HepG2 (cell line): ENCODE data around the gene EZH1. TPM values are rescaled to one million over a fixed set of nuclear protein-coding genes. Genes with fewer than 3 reads are reported as not detected.

Source experiments
- ADNP ChIP-seq: sonication (generic); formaldehyde crosslinking; IDR thresholded peaks from 2 replicates; pipeline ENCODE4 v1.4.0; 2020; ENCODE audit warnings: missing genetic modification reagents
- ATF4 ChIP-seq, 2 experiments: fragments of 450-650 bp in 1 of 2; sonication (generic) in 1 of 2; formaldehyde crosslinking; IDR thresholded peaks; 2 replicates each; pipeline versions ENCODE4 v1.5.0 to v1.8.0; 2020 to 2022; ENCODE audit warnings: mild to moderate bottlenecking in 1 of 2, missing genetic modification reagents in 1 of 2
- CREM ChIP-seq, 2 experiments: sonication (generic) in 1 of 2; formaldehyde crosslinking in 1 of 2; IDR thresholded peaks; 2 replicates each; pipeline versions ENCODE4 v1.4.0 to v1.6.1; 2016 to 2020; ENCODE audit warnings: antibody characterized with exemption in 1 of 2, mild to moderate bottlenecking in 1 of 2, missing genetic modification reagents in 1 of 2
- ELF3 ChIP-seq: IDR thresholded peaks from 2 replicates; pipeline ENCODE4 v1.6.1; 2016; ENCODE audit warnings: missing genetic modification reagents, missing compliant biosample characterization
- GMEB1 ChIP-seq: sonication (generic); formaldehyde crosslinking; IDR thresholded peaks from 2 replicates; pipeline ENCODE4 v1.5.1; 2020; ENCODE audit warnings: missing genetic modification reagents, mild to moderate bottlenecking, borderline replicate concordance
- GZF1 ChIP-seq: sonication (generic); formaldehyde crosslinking; IDR thresholded peaks from 2 replicates; pipeline ENCODE4 v1.5.1; 2020; ENCODE audit warnings: mild to moderate bottlenecking, missing genetic modification reagents
- HMGXB4 ChIP-seq, 2 experiments: sonication (generic) in 1 of 2; formaldehyde crosslinking in 1 of 2; IDR thresholded peaks; 2 replicates each; pipeline versions ENCODE4 v1.4.0 to v1.6.1; 2018 to 2020; ENCODE audit warnings: missing genetic modification reagents in 2 of 2, borderline replicate concordance in 1 of 2, low read depth in 1 of 2, mild to moderate bottlenecking in 1 of 2, missing biosample characterization in 1 of 2
- IRX3 ChIP-seq: sonication (generic); formaldehyde crosslinking; IDR thresholded peaks from 2 replicates; pipeline ENCODE4 v1.8.1; 2023; ENCODE audit warnings: mild to moderate bottlenecking, low read depth, missing genetic modification reagents, borderline replicate concordance
- MBNL3 ChIP-seq: fragments of 250-450 bp; sonication (Bioruptor Pico); conservative IDR thresholded peaks from 2 replicates; pipeline ENCODE4 v1.8.0; 2022; ENCODE audit warnings: mild to moderate bottlenecking, inconsistent platforms
- MTA3 ChIP-seq: sonication (generic); formaldehyde crosslinking; IDR thresholded peaks from 2 replicates; pipeline ENCODE4 v1.4.0; 2020; ENCODE audit warnings: missing genetic modification reagents
- NFYC ChIP-seq: IDR thresholded peaks from 2 replicates; pipeline ENCODE4 v1.6.1; 2016; ENCODE audit warnings: missing genetic modification reagents, missing compliant biosample characterization
- RARG ChIP-seq: sonication (generic); formaldehyde crosslinking; IDR thresholded peaks from 2 replicates; pipeline ENCODE4 v1.4.0; 2020; ENCODE audit warnings: low read depth, mild to moderate bottlenecking, missing genetic modification reagents
- RELA ChIP-seq: sonication (generic); formaldehyde crosslinking; IDR thresholded peaks from 2 replicates; pipeline ENCODE4 v1.4.0; 2020; ENCODE audit warnings: missing genetic modification reagents
- SP140L ChIP-seq: sonication (generic); formaldehyde crosslinking; IDR thresholded peaks from 2 replicates; pipeline ENCODE4 v1.4.0; 2020; ENCODE audit warnings: missing genetic modification reagents, borderline replicate concordance
- SRF ChIP-seq: IDR thresholded peaks from 2 replicates; pipeline ENCODE4 v1.6.1; 2011; ENCODE audit warnings: mild to moderate bottlenecking, low read depth, low read length, moderate library complexity
- SRSF9 ChIP-seq: fragments of 200-400 bp; formaldehyde crosslinking; IDR thresholded peaks from 2 replicates; pipeline ENCODE4 v1.6.1; 2018; ENCODE audit warnings: borderline replicate concordance, mild to moderate bottlenecking, low read depth, low read length; ENCODE audit not compliant: insufficient read depth, poor library complexity, severe bottlenecking
- STAG1 ChIP-seq: sonication (generic); formaldehyde crosslinking; IDR thresholded peaks from 2 replicates; pipeline ENCODE4 v1.4.0; 2020; ENCODE audit warnings: missing genetic modification reagents
- TCF7L2 ChIP-seq: IDR thresholded peaks from 2 replicates; pipeline ENCODE4 v1.6.1; 2011; ENCODE audit warnings: mild to moderate bottlenecking, low read depth, low read length, moderate library complexity
- TRIM24 ChIP-seq: sonication (generic); formaldehyde crosslinking; IDR thresholded peaks from 2 replicates; pipeline ENCODE4 v1.8.0; 2022; ENCODE audit warnings: mild to moderate bottlenecking, missing genetic modification reagents
- ZNF205 ChIP-seq: IDR thresholded peaks from 2 replicates; pipeline ENCODE4 v1.6.1; 2018; ENCODE audit warnings: missing biosample characterization, missing genetic modification reagents
- ZNF350 ChIP-seq: sonication (generic); formaldehyde crosslinking; IDR thresholded peaks from 2 replicates; pipeline ENCODE4 v1.4.0; 2020; ENCODE audit warnings: mild to moderate bottlenecking, low read depth, missing genetic modification reagents, borderline replicate concordance
- ZNF550 ChIP-seq: sonication (generic); formaldehyde crosslinking; IDR thresholded peaks from 2 replicates; pipeline ENCODE4 v1.4.0; 2020; ENCODE audit warnings: mild to moderate bottlenecking, missing genetic modification reagents, borderline replicate concordance
- ZNF678 ChIP-seq: sonication (generic); formaldehyde crosslinking; IDR thresholded peaks from 2 replicates; pipeline ENCODE4 v1.4.0; 2020; ENCODE audit warnings: mild to moderate bottlenecking, missing genetic modification reagents
- ZNF703 ChIP-seq: sonication (generic); formaldehyde crosslinking; IDR thresholded peaks from 2 replicates; pipeline ENCODE4 v1.5.1; 2020; ENCODE audit warnings: missing genetic modification reagents, mild to moderate bottlenecking, moderate library complexity, borderline replicate concordance
- ZNF709 ChIP-seq: sonication (generic); formaldehyde crosslinking; IDR thresholded peaks from 2 replicates; pipeline ENCODE4 v1.5.0; 2020; ENCODE audit warnings: mild to moderate bottlenecking, missing genetic modification reagents
- ZNF740 ChIP-seq: sonication (generic); formaldehyde crosslinking; IDR thresholded peaks from 2 replicates; pipeline ENCODE4 v1.4.0; 2020; ENCODE audit warnings: missing genetic modification reagents
- ZNF749 ChIP-seq: sonication (generic); formaldehyde crosslinking; IDR thresholded peaks from 2 replicates; pipeline ENCODE4 v1.8.0; 2022; ENCODE audit warnings: mild to moderate bottlenecking, missing genetic modification reagents, moderate library complexity, borderline replicate concordance
- ZNF841 ChIP-seq: sonication (generic); formaldehyde crosslinking; IDR thresholded peaks from 2 replicates; pipeline ENCODE4 v1.8.1; 2023; ENCODE audit warnings: missing genetic modification reagents, borderline replicate concordance
- polyA plus RNA-seq, 8 experiments: library from polyadenylated mRNA; depleted of rRNA in 3 of 8; stranded (reverse) in 7 of 8; unstranded in 1 of 8; fragments of >200 nt; fragmentation: Illumina TruSeq in 4 of 8; extraction: Trizol in 4 of 8; gene quantifications; 2 replicates each; pipeline versions ENCODE4 v1.2.1 to v1.2.3, GENCODE V29; 2011 to 2016; ENCODE audit warnings: low read depth in 4 of 8, missing spikeins in 1 of 8, mixed read lengths in 1 of 8; ENCODE audit not compliant: insufficient read depth in 1 of 8
- total RNA-seq, 5 experiments: library from RNA; depleted of rRNA; stranded (reverse); fragments of >200 nt; fragmentation: Illumina TruSeq; extraction: Trizol; gene quantifications; 2 replicates each; pipeline ENCODE4 v1.2.3, GENCODE V29; 2016; ENCODE audit warnings: low read depth in 1 of 5

Gene EZH1
- total and polyA plus RNA-seq, 2 of the 13 experiments (the other 11 are each of a cell fraction or from before 2014, with no cell fraction given): 11.6 to 24.0 TPM

GRCh38 chr17:42791948-42792347 lies 47.1 kb upstream of the EZH1 start (continued):
- TF ChIP-seq ZNF841 (CRISPR knock-in tag) (no peak), ZNF678 (CRISPR knock-in tag) (no peak), TCF7L2 (no peak), ZNF350 (CRISPR knock-in tag) (no peak), STAG1 (CRISPR knock-in tag) (no peak), ADNP (CRISPR knock-in tag) (no peak), MTA3 (CRISPR knock-in tag) (no peak), TRIM24 (CRISPR knock-in tag) (no peak), ELF3 (CRISPR knock-in tag) (no peak), CREM (IDR thresholded peaks at IDR 0.05) (peak; percentile 60; the same call in 1 of the 2 replicates), CREM (CRISPR knock-in tag; IDR thresholded peaks at IDR 0.05) (no peak), ZNF703 (CRISPR knock-in tag) (no peak), NFYC (CRISPR knock-in tag) (no peak), MBNL3 (CRISPR knock-in tag) (no peak), ZNF740 (CRISPR knock-in tag) (no peak), SRF (no peak), SRSF9 (no peak), ZNF550 (CRISPR knock-in tag) (no peak), RARG (CRISPR knock-in tag) (no peak), HMGXB4 (CRISPR knock-in tag; IDR thresholded peaks at IDR 0.05; ENCODE audit: borderline replicate concordance in 1 of 2, low read depth in 1 of 2) (no peak; a peak in 1 of 4 replicates), ZNF205 (CRISPR knock-in tag) (peak; percentile 41; the same call in 1 of the 2 replicates), ZNF749 (no peak), ATF4 (CRISPR knock-in tag; IDR thresholded peaks at IDR 0.05) (no peak), RELA (CRISPR knock-in tag) (no peak), SP140L (no peak), IRX3 (no peak), GMEB1 (no peak; the same call in 1 of the 2 replicates), GZF1 (CRISPR knock-in tag) (no peak), ZNF709 (CRISPR knock-in tag) (no peak)
